Brain pericyte (primary cell): ENCODE data around the gene HMCN2.

ENCODE experiments used
- DNase-seq: peaks from one replicate; pipeline ENCODE4 v3.0.0-alpha.2; 2012; ENCODE audit warnings: low read depth, low spot score

Gene HMCN2

GRCh38 chr9:130265431-130266235 is at the start of gene HMCN2:
Gene HMCN2, plus strand, starts transcription at chr9:130265760. Its CDS starts 119 bp downstream, at chr9:130265879.
- no peak for DNase-seq

- no peak for DNase-seq
Observed at GRCh38 chr9:130217838-130218237, 47.7 kb upstream of the HMCN2 start.

GRCh38 chr9:130219661-130220096 is 45.9 kb upstream of the HMCN2 start:
- no peak for DNase-seq

GRCh38 chr9:130220352-130220751 is 45.2 kb upstream of the HMCN2 start:
- DNase-seq: no peak

- no peak for DNase-seq
Observed at GRCh38 chr9:130222833-130223232, 42.7 kb upstream of the HMCN2 start.

- DNase-seq: no peak
Observed at GRCh38 chr9:130225071-130225470, 40.5 kb upstream of the HMCN2 start.

GRCh38 chr9:130225586-130225985 is 40.0 kb upstream of the HMCN2 start:
- no peak for DNase-seq

- no peak for DNase-seq
Observed at GRCh38 chr9:130226112-130226511, 39.4 kb upstream of the HMCN2 start.

GRCh38 chr9:130227833-130228232 is 37.7 kb upstream of the HMCN2 start:
- DNase-seq: no peak

GRCh38 chr9:130229759-130230158 is 35.8 kb upstream of the HMCN2 start:
- DNase-seq: no peak

GRCh38 chr9:130230631-130231030 is 34.9 kb upstream of the HMCN2 start:
- DNase-seq: no peak

GRCh38 chr9:130232899-130233586 is 32.5 kb upstream of the HMCN2 start:
- no peak for DNase-seq

- no peak for DNase-seq
Observed at GRCh38 chr9:130233587-130233945, 32.0 kb upstream of the HMCN2 start.

- no peak for DNase-seq
Observed at GRCh38 chr9:130234340-130235260, 31.0 kb upstream of the HMCN2 start.

- no peak for DNase-seq
Observed at GRCh38 chr9:130235558-130236435, 29.8 kb upstream of the HMCN2 start.

- no peak for DNase-seq
Observed at GRCh38 chr9:130236436-130236985, 29.0 kb upstream of the HMCN2 start.

GRCh38 chr9:130237076-130237475 is 28.5 kb upstream of the HMCN2 start:
- DNase-seq: no peak

GRCh38 chr9:130237763-130238524 is 27.6 kb upstream of the HMCN2 start:
- DNase-seq: no peak

- no peak for DNase-seq
Observed at GRCh38 chr9:130239363-130239695, 26.2 kb upstream of the HMCN2 start.

- DNase-seq: no peak
Observed at GRCh38 chr9:130239741-130240241, 25.8 kb upstream of the HMCN2 start.
